Activated CD4-positive, alpha-beta T cell treated with anti-CD3 and anti-CD28 coated beads, Interleukin-2, amount 50 U/mL, for 16 hours (primary cell): Measurements from ENCODE around the gene B3GNT8.
"Not testable (repeated sequence)": the region's sequence is repeated elsewhere in the genome, so short reads cannot be mapped to it uniquely, and the experiment has no call there.

Source experiments
- DNase-seq: peaks from one replicate; pipeline ENCODE4 v3.0.0-alpha.2; 2020

B3GNT8 gene

GRCh38 chr19:41435936-41436673, 8.9 kb upstream of the B3GNT8 start:
- DNase-seq = no peak

- not testable (repeated sequence) for DNase-seq
Observed at GRCh38 chr19:41435376-41435775, 8.2 kb upstream of the B3GNT8 start.

- no peak for DNase-seq
Observed at GRCh38 chr19:41434450-41434849, 7.3 kb upstream of the B3GNT8 start.

- no peak for DNase-seq
Observed at GRCh38 chr19:41433171-41433570, 6.0 kb upstream of the B3GNT8 start.

- peak; percentile 14 for DNase-seq
Observed at GRCh38 chr19:41431426-41432386, 4.5 kb upstream of the B3GNT8 start.

- DNase-seq = no peak
Observed at GRCh38 chr19:41430922-41431321, 3.7 kb upstream of the B3GNT8 start.

GRCh38 chr19:41428481-41428859, 1.3 kb upstream of the B3GNT8 start:
- DNase-seq = no peak

GRCh38 chr19:41427647-41428480, 690 bp upstream of the B3GNT8 start:
- DNase-seq = peak; percentile 55

GRCh38 chr19:41426116-41426841, 895 bp downstream of the B3GNT8 start:
- no peak for DNase-seq

- DNase-seq = no peak
Observed at GRCh38 chr19:41425174-41426115, 1.7 kb downstream of the B3GNT8 start.

GRCh38 chr19:41424335-41425173, 2.6 kb downstream of the B3GNT8 start:
- DNase-seq = no peak

- DNase-seq = no peak
Observed at GRCh38 chr19:41422955-41423354, 4.2 kb downstream of the B3GNT8 start.

GRCh38 chr19:41422456-41422855, 4.7 kb downstream of the B3GNT8 start:
- no peak for DNase-seq

- DNase-seq = no peak
Observed at GRCh38 chr19:41421973-41422372, 5.2 kb downstream of the B3GNT8 start.

GRCh38 chr19:41421314-41421713, 5.9 kb downstream of the B3GNT8 start:
- no peak for DNase-seq

GRCh38 chr19:41420101-41420880, 6.9 kb downstream of the B3GNT8 start:
- no peak for DNase-seq

GRCh38 chr19:41416194-41416674, 10.9 kb downstream of the B3GNT8 start:
- no peak for DNase-seq

- DNase-seq = no peak
Observed at GRCh38 chr19:41415154-41415571, 12.0 kb downstream of the B3GNT8 start.

- no peak for DNase-seq
Observed at GRCh38 chr19:41414461-41414860, 12.7 kb downstream of the B3GNT8 start.
